NCI-H146 treated with DMSO at 0.1 percent for 48 hours (cell line): ENCODE measurements around the gene LHX8.
"Not testable (repeated sequence)": the region's sequence is repeated elsewhere in the genome, so short reads cannot be mapped to it uniquely, and the experiment has no call there.

Source experiments
- DNase-seq: peaks from one replicate; lab custom pipeline; 2025; ENCODE audit not compliant: unreplicated experiment; lab: John Stamatoyannopoulos, UW

LHX8 gene

DNA sequence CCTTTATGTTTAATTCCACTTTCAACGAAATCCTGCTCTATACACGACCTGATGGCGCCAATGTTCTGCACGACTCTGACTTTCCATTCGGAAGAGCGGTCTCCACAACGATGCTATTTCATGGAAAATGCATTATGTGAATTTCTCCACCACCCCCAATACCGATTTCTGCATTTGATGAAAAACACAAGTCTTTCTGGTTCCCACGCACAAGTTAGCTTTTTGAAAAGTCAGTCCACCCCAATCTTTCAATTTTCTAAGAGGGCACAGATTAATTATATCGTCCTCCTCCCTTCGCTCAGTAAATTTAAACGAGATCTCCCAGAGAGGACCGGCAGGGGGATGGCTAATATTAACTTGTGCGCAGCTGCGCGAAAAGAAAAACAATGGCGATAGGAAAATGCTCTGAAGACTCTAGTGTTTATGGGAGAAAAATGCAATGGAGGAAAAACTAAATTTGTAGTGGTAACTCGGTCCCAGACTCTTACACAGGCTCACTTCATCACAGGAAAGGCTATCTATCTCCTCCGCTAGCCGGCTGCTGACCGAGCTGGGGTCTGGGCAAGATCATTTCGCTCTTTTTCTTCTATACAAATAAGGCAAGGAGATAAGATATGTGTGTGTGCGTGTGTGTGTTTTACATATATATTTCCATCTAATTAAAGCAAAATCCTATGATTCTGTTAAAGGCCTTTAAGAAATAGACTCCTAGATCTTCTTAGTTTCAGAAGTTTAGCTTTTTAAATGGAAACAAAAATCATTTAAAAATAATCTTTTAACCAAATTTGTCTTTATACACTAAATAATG lies 1.2 kb upstream of the LHX8 start:
- no peak for DNase-seq

- DNase-seq: peak; percentile 7
Observed at GRCh38 chr1:75134647-75135572, 722 bp downstream of the LHX8 start.

- no peak for DNase-seq
Observed at GRCh38 chr1:75135573-75136194, 1.5 kb downstream of the LHX8 start.

GRCh38 chr1:75136195-75136815 lies 2.1 kb downstream of the LHX8 start:
- no peak for DNase-seq

GRCh38 chr1:75136921-75137641 lies 2.9 kb downstream of the LHX8 start:
- DNase-seq: no peak

DNA sequence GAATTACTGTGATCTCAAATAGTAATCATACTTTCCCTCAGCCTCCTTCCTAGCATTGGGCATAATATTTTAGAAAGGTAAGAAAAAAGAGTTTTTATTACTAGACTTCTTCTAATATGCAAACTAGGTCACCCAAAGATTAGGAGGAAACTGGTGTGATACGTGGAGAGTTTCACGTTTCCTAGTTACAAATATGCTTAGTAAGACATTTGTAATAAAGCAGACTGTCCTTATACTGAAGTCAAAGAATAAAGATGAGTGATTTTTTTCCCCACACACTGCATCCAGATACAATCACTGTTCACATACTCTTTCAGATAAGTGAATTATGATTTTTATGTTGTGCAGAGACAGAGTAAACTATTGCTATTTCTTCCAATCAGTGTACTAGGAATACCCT lies 17.9 kb downstream of the LHX8 start:
- no peak for DNase-seq

GRCh38 chr1:75159154-75159553 lies 25.0 kb downstream of the LHX8 start:
- no peak for DNase-seq

- DNase-seq: no peak
Observed at GRCh38 chr1:75165264-75165663, 31.1 kb downstream of the LHX8 start.

DNA sequence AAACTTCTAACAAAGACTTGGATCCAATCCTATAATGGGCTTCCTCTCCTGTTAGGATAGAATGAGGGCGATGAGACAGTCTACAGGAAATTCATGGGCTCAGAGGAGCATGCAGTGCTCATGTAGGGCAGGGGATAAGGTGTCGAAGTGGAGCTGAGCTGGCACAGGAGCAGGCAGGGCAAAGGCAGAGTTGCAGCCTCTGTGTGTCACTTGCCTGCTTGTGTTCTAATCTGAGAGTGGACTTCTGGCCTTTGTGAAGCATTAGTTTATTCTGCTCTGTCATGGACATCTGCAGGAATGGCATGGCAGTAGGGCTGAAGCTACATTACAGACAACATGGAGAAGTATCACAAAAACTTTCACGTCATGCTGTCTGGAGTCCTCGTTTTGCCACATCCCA lies 32.6 kb downstream of the LHX8 start:
- DNase-seq: no peak

DNA sequence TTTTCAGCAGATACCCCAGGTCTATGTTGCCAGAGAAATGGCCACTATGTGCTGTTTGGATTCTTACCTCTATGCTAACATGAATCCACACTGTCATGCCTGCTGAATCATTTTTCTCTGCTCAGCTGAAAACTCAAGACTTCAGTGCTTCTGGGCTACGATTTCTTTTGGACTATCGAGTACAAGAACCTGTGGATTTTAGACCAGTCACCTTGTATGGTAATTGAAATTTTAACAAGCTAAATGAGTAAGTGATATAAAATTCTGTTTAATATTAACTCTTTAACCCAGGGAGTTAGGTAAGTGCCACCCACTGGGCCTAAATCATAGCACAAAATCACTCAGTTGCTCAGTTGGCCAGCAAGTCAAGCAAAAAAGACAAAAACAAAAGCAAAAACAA lies 35.8 kb downstream of the LHX8 start:
- no peak for DNase-seq

GRCh38 chr1:75170981-75171380 lies 36.8 kb downstream of the LHX8 start:
- DNase-seq: no peak

GRCh38 chr1:75171876-75172275 lies 37.7 kb downstream of the LHX8 start:
- no peak for DNase-seq

DNA sequence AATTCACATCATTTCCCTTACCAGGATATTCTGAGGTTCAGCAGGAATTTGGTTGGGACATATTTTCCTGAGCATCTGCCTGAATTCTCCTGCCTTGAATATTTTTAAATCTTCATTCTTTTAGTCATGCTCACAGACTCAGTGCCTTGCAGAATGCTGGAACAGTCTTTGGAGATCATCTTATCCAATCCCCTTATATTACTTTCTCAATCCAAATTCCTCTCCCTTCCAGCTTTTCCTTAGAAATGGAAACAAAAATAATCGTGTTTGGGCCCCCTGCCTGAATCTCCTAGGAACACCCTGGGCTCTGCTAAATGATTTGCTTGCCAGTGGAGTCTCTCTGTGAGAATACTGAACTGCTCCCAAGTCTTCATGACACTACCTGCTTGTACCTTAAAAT lies 38.4 kb downstream of the LHX8 start:
- DNase-seq: no peak

GRCh38 chr1:75174031-75174760 lies 40.0 kb downstream of the LHX8 start:
- DNase-seq: no peak

GRCh38 chr1:75181214-75181955 lies 47.2 kb downstream of the LHX8 start:
- DNase-seq: not testable (repeated sequence)

GRCh38 chr1:75188892-75189291 lies 54.7 kb downstream of the LHX8 start:
- no peak for DNase-seq

DNA sequence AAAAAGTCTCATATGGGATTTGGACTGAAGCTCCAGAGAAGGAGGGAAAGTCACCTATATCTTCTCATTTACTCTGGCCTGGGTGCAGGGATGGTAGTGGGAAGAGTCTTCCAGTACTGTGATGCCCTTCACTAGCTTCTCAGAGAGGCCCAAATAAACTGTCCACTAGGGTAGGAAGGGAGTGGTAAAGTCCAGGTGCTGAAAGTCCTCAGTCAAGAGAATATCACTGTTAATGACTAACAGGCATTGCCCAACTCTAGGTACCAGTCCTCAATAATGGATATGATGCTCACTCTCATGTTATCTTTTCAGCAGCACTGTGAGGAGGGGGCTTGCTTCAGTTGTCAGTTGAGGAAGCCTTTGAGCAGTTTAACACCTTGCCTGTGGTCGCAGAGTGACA lies 64.0 kb downstream of the LHX8 start:
- no peak for DNase-seq

- DNase-seq: peak; percentile 36
Observed at GRCh38 chr1:75198761-75199160, 64.6 kb downstream of the LHX8 start.

- DNase-seq: no peak
Observed at GRCh38 chr1:75202751-75203150, 68.6 kb downstream of the LHX8 start.
